ENCODE results near the gene DBET. TPM values are rescaled to one million over a fixed set of nuclear protein-coding genes. Genes with fewer than 3 reads are reported as not detected.
"Not testable (repeated sequence)": the region's sequence is repeated elsewhere in the genome, so short reads cannot be mapped to it uniquely, and the experiment has no call there.

The DBET gene
- total RNA-seq, 1 donor from 2014 or later = not detected

- H2AFZ ChIP-seq (replicated peaks); H3K27ac Mint-ChIP-seq; H3K9me3 ChIP-seq (ENCODE audit: low read depth); H4K20me1 ChIP-seq (ENCODE audit: low read depth); H3K4me1 ChIP-seq; H3K4me3 ChIP-seq; H3K9ac ChIP-seq; H3K4me1 Mint-ChIP-seq; H3K9me3 Mint-ChIP-seq; H3K79me2 ChIP-seq (ENCODE audit: low read depth); H3K27ac ChIP-seq; H3K36me3 ChIP-seq; H3F3A ChIP-seq (ENCODE audit: low read depth); H3K27me3 ChIP-seq; H3K4me3 Mint-ChIP-seq; H3K4me2 ChIP-seq; DNase-seq (ENCODE audit: low spot score); H3K27me3 Mint-ChIP-seq (ENCODE audit: insufficient read depth, low read depth); H3K36me3 Mint-ChIP-seq: not testable (repeated sequence)
Observed at GRCh38 chr4:190101525-190101924, 37.2 kb downstream of the DBET start.

DNA sequence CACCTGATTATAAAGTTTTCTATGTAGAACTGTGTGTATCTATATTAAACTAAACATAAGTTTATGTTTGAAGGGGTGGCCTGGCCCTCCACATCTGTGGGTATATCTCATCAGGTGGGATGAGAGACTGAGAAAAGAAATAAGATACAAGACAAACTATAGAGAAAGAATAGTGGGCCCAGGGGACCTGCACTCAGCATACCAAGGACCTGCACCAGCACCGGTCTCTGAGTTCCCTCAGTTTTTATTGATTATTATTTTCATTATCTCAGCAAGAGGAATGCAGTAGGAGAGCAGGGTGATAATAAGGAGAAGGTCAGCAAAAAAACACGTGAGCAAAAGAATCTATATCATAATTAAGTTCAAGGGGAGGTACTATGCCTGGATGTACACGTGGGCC lies 41.9 kb downstream of the DBET start:
- H3K27me3 ChIP-seq; H3K4me1 Mint-ChIP-seq; H2AFZ ChIP-seq (replicated peaks); H3K36me3 Mint-ChIP-seq; H3K27me3 Mint-ChIP-seq (ENCODE audit: insufficient read depth, low read depth); H3F3A ChIP-seq (ENCODE audit: low read depth); H3K36me3 ChIP-seq; H3K4me1 ChIP-seq; H3K4me2 ChIP-seq; H3K9me3 Mint-ChIP-seq; H3K27ac Mint-ChIP-seq; H3K9ac ChIP-seq; H3K4me3 ChIP-seq; DNase-seq (ENCODE audit: low spot score); H3K4me3 Mint-ChIP-seq; H4K20me1 ChIP-seq (ENCODE audit: low read depth); H3K27ac ChIP-seq; H3K79me2 ChIP-seq (ENCODE audit: low read depth): not testable (repeated sequence)
- peaks cover 51% of the 10 kb centered on the region for H3K9me3 ChIP-seq (ENCODE audit: low read depth)

DNA sequence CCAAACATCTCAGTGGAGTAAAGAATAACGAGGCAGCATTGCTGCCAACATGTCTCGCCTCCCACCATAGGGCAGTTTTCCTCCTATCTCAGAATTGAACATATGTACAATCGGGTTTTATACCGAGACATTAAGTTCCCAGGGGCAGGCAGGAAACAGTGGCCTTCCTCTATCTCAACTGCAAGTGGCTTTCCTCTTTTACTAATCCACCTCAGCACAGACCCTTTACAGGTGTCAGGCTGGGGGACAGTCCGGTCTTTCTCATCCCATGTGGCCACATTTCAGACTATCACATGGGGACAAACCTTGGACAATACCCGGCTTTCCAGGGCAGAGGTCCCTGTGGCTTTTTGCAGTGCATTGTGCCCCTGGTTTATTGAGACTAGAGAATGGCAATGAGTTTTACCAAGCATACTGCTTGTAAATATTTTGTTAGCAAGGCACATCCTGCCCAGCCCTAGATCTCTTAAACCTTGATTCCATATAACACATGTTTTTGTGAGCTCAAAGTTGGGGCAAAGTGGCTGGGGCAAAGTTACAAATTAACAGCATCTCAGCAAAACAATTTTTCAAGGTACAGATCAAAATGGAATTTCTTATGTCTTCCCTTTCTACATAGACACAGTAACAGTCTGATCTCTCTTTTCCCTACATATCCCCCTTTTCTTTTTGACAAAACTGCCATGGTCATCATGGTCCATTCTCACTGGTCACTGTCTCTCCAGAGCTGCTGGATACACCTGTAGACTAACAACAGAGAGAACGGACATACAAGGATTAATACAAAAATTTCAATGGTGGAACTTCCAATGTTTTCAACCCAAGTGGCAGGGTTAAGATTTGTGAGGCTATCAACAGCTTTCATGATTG lies 42.5 kb downstream of the DBET start:
- not testable (repeated sequence) for H3K36me3 Mint-ChIP-seq; H4K20me1 ChIP-seq (ENCODE audit: low read depth); H3K9me3 Mint-ChIP-seq; H3K4me1 ChIP-seq; H2AFZ ChIP-seq (replicated peaks); H3K27ac ChIP-seq; H3K27me3 Mint-ChIP-seq (ENCODE audit: insufficient read depth, low read depth); H3K4me2 ChIP-seq; H3K27me3 ChIP-seq; H3K4me1 Mint-ChIP-seq; H3K79me2 ChIP-seq (ENCODE audit: low read depth); H3F3A ChIP-seq (ENCODE audit: low read depth); H3K36me3 ChIP-seq; H3K4me3 Mint-ChIP-seq; H3K9ac ChIP-seq; H3K27ac Mint-ChIP-seq
- Histone ChIP-seq H3K9me3 (ENCODE audit: low read depth) (peaks cover 57% of the 10 kb centered on the region), H3K4me3 (peak overlapping the region; percentile 0)
- DNase-seq (ENCODE audit: low spot score) = peak; percentile 3

DNA sequence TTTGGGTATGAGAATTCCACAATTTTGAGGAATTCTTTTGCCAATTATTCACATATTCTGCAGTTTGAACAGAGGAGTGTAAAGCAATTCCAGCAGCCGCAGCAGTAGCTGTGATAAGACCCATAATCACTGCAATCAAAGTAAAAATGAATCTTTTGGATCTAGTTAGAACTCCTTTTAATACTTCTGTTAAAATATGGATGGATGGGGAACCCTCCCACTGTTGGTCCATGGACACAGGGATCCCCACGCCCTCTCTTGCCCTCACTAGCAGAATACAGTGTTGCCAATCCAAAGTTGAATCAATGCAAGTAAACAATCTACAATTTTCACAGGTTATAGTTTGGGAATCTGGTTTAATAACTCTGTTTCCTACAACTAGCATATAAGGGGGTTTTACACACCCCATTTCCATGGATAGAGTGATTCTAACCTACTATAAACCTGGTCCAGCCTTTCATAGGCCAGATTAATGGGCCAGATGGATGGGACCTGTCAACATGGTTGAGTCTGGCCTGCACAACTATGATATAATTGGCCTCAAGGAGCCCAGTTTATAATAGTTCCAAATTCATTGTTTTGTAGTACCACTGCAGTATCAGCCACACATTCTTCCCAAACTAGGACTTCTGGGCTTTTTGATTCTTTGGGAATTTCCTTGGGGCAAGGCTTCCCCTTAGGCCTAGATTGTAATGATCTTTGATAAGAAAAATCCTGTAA lies 43.6 kb downstream of the DBET start:
- not testable (repeated sequence) for H3K4me1 Mint-ChIP-seq; H3K36me3 ChIP-seq; H3K4me3 ChIP-seq; H3K27me3 ChIP-seq; H3K27me3 Mint-ChIP-seq (ENCODE audit: insufficient read depth, low read depth); H2AFZ ChIP-seq (replicated peaks); H3K4me2 ChIP-seq; H3K27ac Mint-ChIP-seq; H3K9ac ChIP-seq; H3K4me1 ChIP-seq; H3K79me2 ChIP-seq (ENCODE audit: low read depth); H4K20me1 ChIP-seq (ENCODE audit: low read depth); H3K4me3 Mint-ChIP-seq; H3K9me3 Mint-ChIP-seq; H3K27ac ChIP-seq; H3K36me3 Mint-ChIP-seq; H3F3A ChIP-seq (ENCODE audit: low read depth)
- H3K9me3 ChIP-seq (ENCODE audit: low read depth) = peaks cover 64% of the 10 kb centered on the region
- DNase-seq (ENCODE audit: low spot score) = peak; percentile 2

DNA sequence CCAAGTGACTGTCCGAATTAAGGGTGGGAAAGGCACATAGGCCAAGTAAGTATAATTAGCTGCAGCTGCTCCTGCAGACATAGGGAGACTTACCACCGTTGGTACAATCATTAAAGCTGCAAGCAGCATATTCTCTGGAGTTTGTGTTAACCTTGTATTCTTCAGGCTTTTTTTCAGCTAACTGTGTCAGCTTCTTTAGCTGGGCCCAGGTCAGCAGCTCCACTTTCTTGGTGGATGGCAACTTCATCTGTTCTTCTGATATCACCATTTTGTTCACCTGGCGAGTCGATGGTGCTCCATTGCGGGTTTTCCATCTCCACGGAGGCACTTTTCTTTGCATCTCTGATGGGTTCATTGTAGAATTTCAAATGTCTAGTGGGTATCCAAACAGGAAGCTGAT lies 44.5 kb downstream of the DBET start:
- not testable (repeated sequence) for H3K79me2 ChIP-seq (ENCODE audit: low read depth); H3K27me3 Mint-ChIP-seq (ENCODE audit: insufficient read depth, low read depth); H3K27ac ChIP-seq; H3K4me3 Mint-ChIP-seq; H3K9me3 Mint-ChIP-seq; H2AFZ ChIP-seq (replicated peaks); H3K27ac Mint-ChIP-seq; H3K36me3 Mint-ChIP-seq; H3K4me1 ChIP-seq; H3K27me3 ChIP-seq; H3K36me3 ChIP-seq; H3K4me2 ChIP-seq; H3K4me1 Mint-ChIP-seq; H3F3A ChIP-seq (ENCODE audit: low read depth); H3K4me3 ChIP-seq; H4K20me1 ChIP-seq (ENCODE audit: low read depth); H3K9ac ChIP-seq
- peak; percentile 1 for DNase-seq (ENCODE audit: low spot score)
- H3K9me3 ChIP-seq (ENCODE audit: low read depth) = peaks cover 64% of the 10 kb centered on the region

DNA sequence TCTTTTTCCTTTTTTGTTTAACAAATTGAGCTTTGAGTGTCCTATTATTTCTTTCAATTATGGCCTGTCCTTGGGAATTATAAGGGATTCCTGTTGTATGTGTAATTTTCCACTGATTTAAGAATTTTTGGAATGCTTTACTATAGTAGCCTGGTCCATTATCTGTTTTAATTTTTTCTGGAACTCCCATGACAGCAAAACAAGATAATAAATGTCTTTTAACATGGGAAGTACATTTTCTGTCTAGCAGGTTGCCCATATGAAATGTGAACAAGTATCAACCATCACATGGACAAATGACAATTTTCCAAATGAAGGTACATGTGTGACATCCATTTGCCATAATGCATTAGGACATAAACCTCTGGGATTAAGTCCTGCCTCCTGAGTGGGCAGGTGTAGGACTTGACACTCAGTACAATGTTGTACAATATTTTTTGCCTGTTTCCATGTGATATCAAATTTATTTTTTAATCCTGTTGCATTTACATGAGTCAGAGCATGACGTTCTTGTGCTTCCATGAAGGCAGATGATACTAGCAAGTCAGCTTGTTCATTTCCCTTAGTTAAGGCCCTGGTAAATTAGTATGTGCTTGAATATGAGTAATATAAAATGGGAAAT lies 45.2 kb downstream of the DBET start:
- H3K9me3 ChIP-seq (ENCODE audit: low read depth) = peaks cover 64% of the 10 kb centered on the region
- DNase-seq (ENCODE audit: low spot score) = peak; percentile 1

DNA sequence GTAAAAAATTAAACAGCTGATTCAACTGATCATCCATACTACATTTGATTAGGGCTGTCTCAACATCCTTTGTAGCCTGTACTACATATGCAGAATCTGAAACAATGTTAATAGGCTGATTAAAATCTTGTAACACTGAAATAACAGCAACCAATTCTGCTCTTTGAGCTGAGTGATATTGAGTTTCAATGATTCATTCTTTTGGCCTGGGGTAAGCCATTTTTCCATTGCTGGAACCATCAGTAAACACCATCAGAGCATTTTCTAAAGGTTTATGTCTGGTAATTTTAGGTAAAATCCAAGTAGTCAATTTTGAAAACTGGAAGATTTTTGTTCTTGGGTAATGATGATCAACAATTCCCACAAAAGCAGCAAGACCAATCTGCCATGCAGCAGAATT lies 45.7 kb downstream of the DBET start:
- H3K4me2 ChIP-seq; H3K27ac Mint-ChIP-seq; H3K79me2 ChIP-seq (ENCODE audit: low read depth); H3K4me1 ChIP-seq; DNase-seq (ENCODE audit: low spot score); H3K4me1 Mint-ChIP-seq; H2AFZ ChIP-seq (replicated peaks); H3K9me3 Mint-ChIP-seq; H4K20me1 ChIP-seq (ENCODE audit: low read depth); H3F3A ChIP-seq (ENCODE audit: low read depth); H3K36me3 ChIP-seq; H3K4me3 ChIP-seq; H3K36me3 Mint-ChIP-seq; H3K27me3 Mint-ChIP-seq (ENCODE audit: insufficient read depth, low read depth); H3K9ac ChIP-seq; H3K27ac ChIP-seq; H3K4me3 Mint-ChIP-seq; H3K27me3 ChIP-seq: not testable (repeated sequence)
- peaks cover 66% of the 10 kb centered on the region for H3K9me3 ChIP-seq (ENCODE audit: low read depth)

More for the DNA sequence above, 45.2 kb downstream of the DBET start:
- H3K36me3 ChIP-seq; H3K9me3 Mint-ChIP-seq; H3K27ac ChIP-seq; H3K4me3 Mint-ChIP-seq; H4K20me1 ChIP-seq (ENCODE audit: low read depth); H3K4me1 Mint-ChIP-seq; H3K4me1 ChIP-seq; H2AFZ ChIP-seq (replicated peaks); H3K27me3 ChIP-seq; H3K79me2 ChIP-seq (ENCODE audit: low read depth); H3K9ac ChIP-seq; H3F3A ChIP-seq (ENCODE audit: low read depth); H3K4me3 ChIP-seq; H3K36me3 Mint-ChIP-seq; H3K27ac Mint-ChIP-seq; H3K27me3 Mint-ChIP-seq (ENCODE audit: insufficient read depth, low read depth); H3K4me2 ChIP-seq: not testable (repeated sequence)

All from neural progenitor cell (in vitro differentiated cells).